Measurements from ENCODE around the gene ZNF362. TPM values are rescaled to one million over a fixed set of nuclear protein-coding genes. Genes with fewer than 3 reads are reported as not detected.

The ZNF362 gene
- total RNA-seq, 1 donor from 2014 or later, result 30.3 TPM

GRCh38 chr1:33265780-33266605 is 9.7 kb downstream of the ZNF362 start:
- intact Hi-C loops (cut with DNase I), result no loop called here
- DNase-seq (ENCODE audit: low spot score), result peak; percentile 51

- peak; percentile 10 for DNase-seq (ENCODE audit: low spot score)
- intact Hi-C loops (cut with DNase I), result no loop called here
Measured at GRCh38 chr1:33266766-33267165, 10.5 kb downstream of the ZNF362 start.

- DNase-seq (ENCODE audit: low spot score), result no peak
- intact Hi-C loops (cut with DNase I), result no loop called here
Measured at GRCh38 chr1:33267468-33268205, 11.3 kb downstream of the ZNF362 start.

- intact Hi-C loops (cut with DNase I), result no loop called here
- DNase-seq (ENCODE audit: low spot score), result no peak
Measured at GRCh38 chr1:33268457-33268856, 12.2 kb downstream of the ZNF362 start.

GRCh38 chr1:33268927-33269610 is 12.8 kb downstream of the ZNF362 start:
- peak; percentile 51 for DNase-seq (ENCODE audit: low spot score)
- intact Hi-C loops (cut with DNase I), result no loop called here

- peak; percentile 36 for DNase-seq (ENCODE audit: low spot score)
- intact Hi-C loops (cut with DNase I), result no loop called here
Measured at GRCh38 chr1:33269621-33270020, 13.3 kb downstream of the ZNF362 start.

GRCh38 chr1:33270379-33270778 is 14.1 kb downstream of the ZNF362 start:
- DNase-seq (ENCODE audit: low spot score), result peak; percentile 29
- intact Hi-C loops (cut with DNase I), result no loop called here

GRCh38 chr1:33270808-33271465 is 14.6 kb downstream of the ZNF362 start:
- DNase-seq (ENCODE audit: low spot score), result no peak
- intact Hi-C loops (cut with DNase I), result no loop called here

GRCh38 chr1:33271666-33272505 is 15.6 kb downstream of the ZNF362 start:
- intact Hi-C loops (cut with DNase I), result no loop called here
- no peak for DNase-seq (ENCODE audit: low spot score)

GRCh38 chr1:33272509-33272908 is 16.2 kb downstream of the ZNF362 start:
- intact Hi-C loops (cut with DNase I), result no loop called here
- DNase-seq (ENCODE audit: low spot score), result no peak

GRCh38 chr1:33272930-33273329 is 16.6 kb downstream of the ZNF362 start:
- DNase-seq (ENCODE audit: low spot score), result no peak
- intact Hi-C loops (cut with DNase I), result no loop called here

GRCh38 chr1:33273406-33273805 is 17.1 kb downstream of the ZNF362 start:
- peak; percentile 20 for DNase-seq (ENCODE audit: low spot score)
- intact Hi-C loops (cut with DNase I), result no loop called here

GRCh38 chr1:33273961-33274371 is 17.7 kb downstream of the ZNF362 start:
- DNase-seq (ENCODE audit: low spot score), result no peak
- intact Hi-C loops (cut with DNase I), result no loop called here

GRCh38 chr1:33274446-33274845 is 18.2 kb downstream of the ZNF362 start:
- peak; percentile 7 for DNase-seq (ENCODE audit: low spot score)
- intact Hi-C loops (cut with DNase I), result no loop called here

GRCh38 chr1:33275195-33275594 is 18.9 kb downstream of the ZNF362 start:
- DNase-seq (ENCODE audit: low spot score), result no peak
- intact Hi-C loops (cut with DNase I), result no loop called here

GRCh38 chr1:33275706-33276572 is 19.6 kb downstream of the ZNF362 start:
- DNase-seq (ENCODE audit: low spot score), result peak; percentile 51
- intact Hi-C loops (cut with DNase I), result no loop called here

- DNase-seq (ENCODE audit: low spot score), result peak; percentile 60
Measured at GRCh38 chr1:33276573-33277298, 20.4 kb downstream of the ZNF362 start.

More at GRCh38 chr1:33276573-33277298, 20.4 kb downstream of the ZNF362 start:
- intact Hi-C loops (cut with DNase I), result no loop called here
